GM12878 (cell line): Measurements from ENCODE around the gene WDR72. TPM values are rescaled to one million over a fixed set of nuclear protein-coding genes. Genes with fewer than 3 reads are reported as not detected.

Source experiments
- ATAC-seq: fragments of 200-7000 bp; cut with Tn5 transposase; 3 replicates; pipeline ENCODE4 v1.9.1; 2020; ENCODE audit warnings: mild to moderate bottlenecking, moderate library complexity
- BruUV-seq: library from RNA; stranded (reverse); fragments of 400-500 nt; replicated peaks from 2 replicates; lab custom pipeline; 2021; lab: Mats Ljungman, UMichigan
- CTCF ChIA-PET: fragments of 300-600 bp; sonication (Branson Sonifier 250); formaldehyde crosslinking; extraction: SDS; loops from one replicate; lab custom pipeline; 2021; ENCODE audit warnings: inconsistent platforms; lab: Yijun Ruan, JAX
- POLR2A ChIA-PET: fragments of 350-600 bp; formaldehyde crosslinking; extraction: SDS; loops from one replicate; lab custom pipeline; 2021; ENCODE audit warnings: inconsistent platforms; lab: Charles Lee
- RAD21 ChIA-PET: fragments of 300-600 bp; sonication (Branson Sonifier 250); formaldehyde crosslinking; loops from one replicate; lab custom pipeline; 2023; ENCODE audit warnings: antibody characterized with exemption; ENCODE audit not compliant: unreplicated experiment; lab: Charles Lee
- SMC1A ChIA-PET: fragments of 300-600 bp; sonication (Branson Sonifier 250); formaldehyde crosslinking; loops from one replicate; lab custom pipeline; 2023; ENCODE audit not compliant: unreplicated experiment, uncharacterized antibody; lab: Charles Lee
- DNase-seq: peaks from one replicate; pipeline ENCODE4 v3.0.0-alpha.2; 2011; ENCODE audit warnings: low read depth, low spot score
- FAIRE-seq: peaks from 3 replicates; lab custom pipeline; 2011; peaks lifted over from hg19 to GRCh38; lab: Jason Lieb, UNC
- H2AFZ ChIP-seq: 2 replicates; pipeline ENCODE4 v1.6.0; 2011; ENCODE audit warnings: low read depth, low read length, control low read depth; ENCODE audit not compliant: control insufficient read depth
- H3K27ac ChIP-seq: 2 replicates; pipeline ENCODE4 v1.5.1; 2011; ENCODE audit warnings: control low read depth; ENCODE audit not compliant: control insufficient read depth, insufficient read depth
- H3K27me3 ChIP-seq, 2 experiments: replicated peaks in 1 of 2; 2 replicates each; pipeline versions ENCODE4 v1.6.0 to v1.6.1; 2011; ENCODE audit warnings: low read length in 1 of 2; ENCODE audit not compliant: control insufficient read depth in 2 of 2, insufficient read depth in 2 of 2
- H3K36me3 ChIP-seq, 2 experiments: 2 replicates each; pipeline ENCODE4 v1.5.1; 2011; ENCODE audit warnings: low read length in 1 of 2; ENCODE audit not compliant: control insufficient read depth in 2 of 2, insufficient read depth in 2 of 2
- H3K4me1 ChIP-seq: 2 replicates; pipeline ENCODE4 v1.6.1; 2011; ENCODE audit warnings: mild to moderate bottlenecking, low read length, moderate library complexity, mixed read lengths; ENCODE audit not compliant: control insufficient read depth, insufficient read depth
- H3K4me2 ChIP-seq: 2 replicates; pipeline ENCODE4 v1.6.0; 2011; ENCODE audit warnings: control low read depth; ENCODE audit not compliant: control insufficient read depth, insufficient read depth
- H3K4me3 ChIP-seq: fragments of 200-600 bp; sonication (generic); 2 replicates; pipeline ENCODE4 v1.5.1; 2016
- H3K79me2 ChIP-seq: 2 replicates; pipeline ENCODE4 v1.6.0; 2011; ENCODE audit warnings: low read length; ENCODE audit not compliant: control insufficient read depth, insufficient read depth
- H3K9ac ChIP-seq: 2 replicates; pipeline ENCODE4 v1.8.0; 2011; ENCODE audit warnings: low read length, control low read depth, mixed read lengths; ENCODE audit not compliant: control insufficient read depth, insufficient read depth
- H3K9me3 ChIP-seq: replicated peaks from 3 replicates; pipeline ENCODE4 v1.5.1; 2011; ENCODE audit warnings: mild to moderate bottlenecking, low read length; ENCODE audit not compliant: control insufficient read depth, insufficient read depth
- H4K20me1 ChIP-seq: 2 replicates; pipeline ENCODE4 v1.6.0; 2011; ENCODE audit not compliant: control insufficient read depth, insufficient read depth
- BCL11A ChIP-seq: IDR thresholded peaks from 2 replicates; pipeline ENCODE4 v1.6.1; 2011; ENCODE audit warnings: low read depth, low read length
- CBX3 ChIP-seq: fragments of 200-600 bp; sonication (generic); IDR thresholded peaks from 2 replicates; pipeline ENCODE4 v1.6.1; 2016; ENCODE audit warnings: low read depth, borderline replicate concordance
- CHD2 ChIP-seq: IDR thresholded peaks from 2 replicates; pipeline ENCODE4 v1.6.1; 2011; ENCODE audit warnings: low read depth, low read length, improper control_type of control experiment, borderline replicate concordance
- CTCF ChIP-seq, 3 experiments: IDR thresholded peaks in 2 of 3; conservative IDR thresholded peaks in 1 of 3; 2 replicates each; pipeline ENCODE4 v1.5.1; 2011; ENCODE audit warnings: low read depth in 3 of 3, low read length in 3 of 3, mild to moderate bottlenecking in 3 of 3, control low read depth in 2 of 3, moderate library complexity in 2 of 3, inconsistent platforms in 1 of 3, mixed read lengths in 1 of 3; ENCODE audit not compliant: control insufficient read depth in 2 of 3, insufficient read depth in 1 of 3; ENCODE audit errors: extremely low read depth in 1 of 3
- FOS ChIP-seq: IDR thresholded peaks from 3 replicates; pipeline ENCODE4 v1.6.1; 2011; ENCODE audit warnings: borderline replicate concordance; ENCODE audit not compliant: insufficient read length; ENCODE audit errors: extremely low read depth
- GABPA ChIP-seq: IDR thresholded peaks from 2 replicates; pipeline ENCODE4 v1.6.1; 2014; ENCODE audit warnings: antibody characterized with exemption, low read depth, mild to moderate bottlenecking, inconsistent platforms
- HCFC1 ChIP-seq: fragments of 150-350 bp; IDR thresholded peaks from 2 replicates; pipeline ENCODE4 v1.6.1; 2014; ENCODE audit warnings: low read length
- HDAC2 ChIP-seq: fragments of 200-600 bp; sonication (generic); IDR thresholded peaks from 2 replicates; pipeline ENCODE4 v1.6.1; 2017
- HDAC6 ChIP-seq: fragments of 200-600 bp; sonication (generic); IDR thresholded peaks from one replicate; pipeline ENCODE4 v1.8.0; 2017; ENCODE audit warnings: antibody characterized with exemption; ENCODE audit not compliant: unreplicated experiment
- NFYB ChIP-seq: IDR thresholded peaks from 2 replicates; pipeline ENCODE4 v1.6.1; 2011; ENCODE audit warnings: low read depth, mild to moderate bottlenecking, low read length, improper control_type of control experiment, moderate library complexity; ENCODE audit not compliant: insufficient read depth
- NR2C2 ChIP-seq: IDR thresholded peaks from 2 replicates; pipeline ENCODE4 v1.6.1; 2011; ENCODE audit warnings: borderline replicate concordance, low read depth; ENCODE audit not compliant: control insufficient read depth, insufficient read length
- POLR2AphosphoS2 ChIP-seq: IDR thresholded peaks from 2 replicates; pipeline ENCODE4 v1.6.1; 2011; ENCODE audit warnings: low read depth, mild to moderate bottlenecking, low read length, improper control_type of control experiment, moderate library complexity
- RB1 ChIP-seq: fragments of 450-650 bp; formaldehyde crosslinking; IDR thresholded peaks from 2 replicates; pipeline ENCODE4 v1.6.1; 2017; ENCODE audit warnings: mild to moderate bottlenecking, borderline replicate concordance
- SREBF2 ChIP-seq: IDR thresholded peaks from 2 replicates; pipeline ENCODE4 v1.6.1; 2012; ENCODE audit warnings: mild to moderate bottlenecking, low read length
- SUZ12 ChIP-seq: fragments of 200-600 bp; sonication (generic); IDR thresholded peaks from one replicate; pipeline ENCODE4 v1.6.1; 2018; ENCODE audit warnings: antibody characterized with exemption, mild to moderate bottlenecking; ENCODE audit not compliant: unreplicated experiment
- USF2 ChIP-seq: IDR thresholded peaks from 2 replicates; pipeline ENCODE4 v1.6.1; 2011; ENCODE audit warnings: low read depth, low read length, improper control_type of control experiment, borderline replicate concordance
- ZBTB4 ChIP-seq: fragments of 450-650 bp; formaldehyde crosslinking; IDR thresholded peaks from 2 replicates; pipeline ENCODE4 v1.4.0; 2022; ENCODE audit warnings: mild to moderate bottlenecking, moderate library complexity
- ZNF207 ChIP-seq: fragments of 450-650 bp; IDR thresholded peaks from 2 replicates; pipeline ENCODE4 v1.6.1; 2014; ENCODE audit warnings: antibody characterized with exemption, mild to moderate bottlenecking, borderline replicate concordance
- ZNF217 ChIP-seq: fragments of 450-650 bp; IDR thresholded peaks from 2 replicates; pipeline ENCODE4 v1.6.1; 2017; ENCODE audit warnings: antibody characterized with exemption, mild to moderate bottlenecking
- ZZZ3 ChIP-seq: IDR thresholded peaks from 2 replicates; pipeline ENCODE4 v1.6.1; 2011; ENCODE audit warnings: low read depth; ENCODE audit not compliant: control insufficient read depth, insufficient read length
- WGBS: methylation state at CpG from one replicate; pipeline ENCODE4 v1.1.6; 2016; ENCODE audit warnings: low lambda C conversion rate; ENCODE audit not compliant: insufficient replicate concordance, insufficient coverage; ENCODE audit errors: missing lambda C conversion rate; 5-methylcytosine and 5-hydroxymethylcytosine counted together
- in situ Hi-C: fragments of 300-500 bp; cut with MboI; formaldehyde crosslinking; loops from 9 replicates; pipeline ENCODE4 v1.14.3; 2018; ENCODE audit warnings: mixed read lengths
- intact Hi-C: fragments of 100-400 bp; cut with micrococcal nuclease; formaldehyde crosslinking; loops from one replicate; pipeline ENCODE4 v1.14.2; 2022; ENCODE audit not compliant: unreplicated experiment
- polyA plus RNA-seq, 11 experiments: library from polyadenylated mRNA; depleted of rRNA in 4 of 11; unstranded in 6 of 11; stranded (reverse) in 5 of 11; fragments of >200 nt; fragmentation: Nextera tagmentation in 4 of 11; fragmentation: Illumina TruSeq in 1 of 11; extraction: Ambion mirVana in 4 of 11; extraction: Trizol in 1 of 11; gene quantifications; 1 replicate in 1 of 11; 2 replicates in 10 of 11; pipeline versions ENCODE4 v1.2.1 to v1.2.3, GENCODE V29; 2011 to 2016; ENCODE audit warnings: inconsistent platforms in 2 of 11, missing spikeins in 2 of 11, low read depth in 1 of 11
- total RNA-seq, 4 experiments: library from RNA; depleted of rRNA in 3 of 4; stranded (reverse); fragments of >200 nt in 3 of 4; fragmentation: Illumina TruSeq in 1 of 4; extraction: Trizol in 1 of 4; gene quantifications; 2 replicates each; pipeline versions ENCODE4 v1.2.1 to v1.2.3, GENCODE V29; 2013 to 2021

The WDR72 gene
- total and polyA plus RNA-seq, 10 of the 15 experiments (the other 5 are each of a cell fraction or from before 2014, with no cell fraction given), result 0.03 TPM; not detected in 9

- no peak for FAIRE-seq
- SMC1A ChIA-PET, result no interaction called here
Observed at GRCh38 chr15:53739651-53740050, 19.8 kb downstream of the WDR72 start.

More at GRCh38 chr15:53739651-53740050, 19.8 kb downstream of the WDR72 start:
- RAD21 ChIA-PET, result no interaction called here
- Histone ChIP-seq H3K27me3 (no peaks in the 10 kb centered on the region), H3K36me3 (no peaks in the 10 kb centered on the region), H4K20me1 (no peaks in the 10 kb centered on the region), H2AFZ (no peak overlapping the region), H3K9ac (no peak overlapping the region), H3K79me2 (no peaks in the 10 kb centered on the region), H3K4me1 (no peaks in the 10 kb centered on the region), H3K9me3 (no peaks in the 10 kb centered on the region), H3K4me2 (no peak overlapping the region), H3K4me3 (no peak overlapping the region), H3K27ac (no peak overlapping the region)
- 24% methylated on average over 4 of the region's 4 CpGs for WGBS
- intact Hi-C loops (no loop called here), in situ Hi-C loops (no loop called here)
- POLR2A ChIA-PET, result no interaction called here
- BruUV-seq, result no TSS peak
- TF ChIP-seq BCL11A, result no peak
- no peak for TF ChIP-seq SUZ12
- TF ChIP-seq CBX3, result no peak
- TF ChIP-seq HDAC6, result no peak
- no peak for TF ChIP-seq ZNF217
- TF ChIP-seq ZNF207, result no peak
- no peak for TF ChIP-seq CTCF (IDR thresholded peaks at IDR 0.05 in 2 of 3, conservative IDR thresholded peaks at IDR 0.05 in 1 of 3; ENCODE audit: control insufficient read depth in 2 of 3, extremely low read depth in 1 of 3, insufficient read depth in 1 of 3, low read depth in 3 of 3, low read length in 3 of 3)
- no peak for TF ChIP-seq RB1
- no peak for TF ChIP-seq SREBF2
- TF ChIP-seq USF2, result no peak
- no peak for TF ChIP-seq HCFC1
- no peak for TF ChIP-seq FOS
- TF ChIP-seq GABPA, result no peak
- no peak for TF ChIP-seq NR2C2
- no peak for TF ChIP-seq CHD2
- no peak for TF ChIP-seq POLR2AphosphoS2
- TF ChIP-seq HDAC2, result no peak
- no peak for TF ChIP-seq NFYB
- no peak for TF ChIP-seq ZZZ3
- TF ChIP-seq ZBTB4 (CRISPR knock-in tag), result no peak
- CTCF ChIA-PET, result no interaction called here
- no peak for DNase-seq
- ATAC-seq, result no peak
